ENCODE data around the gene FOXD3.

GRCh38 chr1:63343922-63344321, 21.6 kb downstream of the FOXD3 start:
- no peak for TF ChIP-seq POLR2A (IDR thresholded peaks at IDR 0.05)
- TF ChIP-seq, protein P1, sequence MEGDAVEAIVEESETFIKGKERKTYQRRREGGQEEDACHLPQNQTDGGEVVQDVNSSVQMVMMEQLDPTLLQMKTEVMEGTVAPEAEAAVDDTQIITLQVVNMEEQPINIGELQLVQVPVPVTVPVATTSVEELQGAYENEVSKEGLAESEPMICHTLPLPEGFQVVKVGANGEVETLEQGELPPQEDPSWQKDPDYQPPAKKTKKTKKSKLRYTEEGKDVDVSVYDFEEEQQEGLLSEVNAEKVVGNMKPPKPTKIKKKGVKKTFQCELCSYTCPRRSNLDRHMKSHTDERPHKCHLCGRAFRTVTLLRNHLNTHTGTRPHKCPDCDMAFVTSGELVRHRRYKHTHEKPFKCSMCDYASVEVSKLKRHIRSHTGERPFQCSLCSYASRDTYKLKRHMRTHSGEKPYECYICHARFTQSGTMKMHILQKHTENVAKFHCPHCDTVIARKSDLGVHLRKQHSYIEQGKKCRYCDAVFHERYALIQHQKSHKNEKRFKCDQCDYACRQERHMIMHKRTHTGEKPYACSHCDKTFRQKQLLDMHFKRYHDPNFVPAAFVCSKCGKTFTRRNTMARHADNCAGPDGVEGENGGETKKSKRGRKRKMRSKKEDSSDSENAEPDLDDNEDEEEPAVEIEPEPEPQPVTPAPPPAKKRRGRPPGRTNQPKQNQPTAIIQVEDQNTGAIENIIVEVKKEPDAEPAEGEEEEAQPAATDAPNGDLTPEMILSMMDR (IDR thresholded peaks at IDR 0.05) = no peak
